HepG2 (cell line): ENCODE data around the gene ABCA3. TPM values are rescaled to one million over a fixed set of nuclear protein-coding genes. Genes with fewer than 3 reads are reported as not detected.

ENCODE experiments used
- AGO1 ChIP-seq: fragments of 200-400 bp; formaldehyde crosslinking; IDR thresholded peaks from 2 replicates; pipeline ENCODE4 v1.6.1; 2017; ENCODE audit warnings: mild to moderate bottlenecking, low read depth, low read length, moderate library complexity; ENCODE audit not compliant: poor library complexity, severe bottlenecking
- CENPX ChIP-seq: sonication (generic); formaldehyde crosslinking; IDR thresholded peaks from 2 replicates; pipeline ENCODE4 v1.9.0; 2021; ENCODE audit warnings: mild to moderate bottlenecking, missing genetic modification reagents, moderate library complexity
- FOXJ3 ChIP-seq: sonication (generic); formaldehyde crosslinking; IDR thresholded peaks from 2 replicates; pipeline ENCODE4 v1.4.0; 2020; ENCODE audit warnings: missing genetic modification reagents, mild to moderate bottlenecking, borderline replicate concordance
- GATA4 ChIP-seq: sonication (generic); IDR thresholded peaks from 2 replicates; pipeline ENCODE4 v1.6.1; 2016; ENCODE audit warnings: antibody characterized with exemption, low read depth, borderline replicate concordance
- HCFC1 ChIP-seq: fragments of 150-350 bp; IDR thresholded peaks from 2 replicates; pipeline ENCODE4 v1.6.1; 2014; ENCODE audit warnings: low read depth, low read length
- HMGXB4 ChIP-seq, 2 experiments: sonication (generic) in 1 of 2; formaldehyde crosslinking in 1 of 2; IDR thresholded peaks; 2 replicates each; pipeline versions ENCODE4 v1.4.0 to v1.6.1; 2018 to 2020; ENCODE audit warnings: missing genetic modification reagents in 2 of 2, borderline replicate concordance in 1 of 2, low read depth in 1 of 2, mild to moderate bottlenecking in 1 of 2, missing biosample characterization in 1 of 2
- JUN ChIP-seq: sonication (generic); formaldehyde crosslinking; IDR thresholded peaks from 2 replicates; pipeline ENCODE4 v1.4.0; 2020; ENCODE audit warnings: mild to moderate bottlenecking, missing genetic modification reagents
- MTA1 ChIP-seq: sonication (generic); formaldehyde crosslinking; IDR thresholded peaks from 2 replicates; pipeline ENCODE4 v1.4.0; 2020; ENCODE audit warnings: missing genetic modification reagents, mild to moderate bottlenecking, borderline replicate concordance
- PHF8 ChIP-seq: sonication (generic); formaldehyde crosslinking; IDR thresholded peaks from 2 replicates; pipeline ENCODE4 v1.5.0; 2020; ENCODE audit warnings: missing genetic modification reagents
- PRDM10 ChIP-seq: sonication (generic); formaldehyde crosslinking; IDR thresholded peaks from 2 replicates; pipeline ENCODE4 v1.4.0; 2020; ENCODE audit warnings: low read depth, missing genetic modification reagents
- ZNF256 ChIP-seq: sonication (generic); formaldehyde crosslinking; conservative IDR thresholded peaks from 2 replicates; pipeline ENCODE4 v1.4.0; 2020; ENCODE audit warnings: missing genetic modification reagents
- ZNF431 ChIP-seq: sonication (generic); formaldehyde crosslinking; IDR thresholded peaks from 2 replicates; pipeline ENCODE4 v1.9.0; 2022; ENCODE audit warnings: missing genetic modification reagents, low read depth, mild to moderate bottlenecking, borderline replicate concordance
- ZNF709 ChIP-seq: sonication (generic); formaldehyde crosslinking; IDR thresholded peaks from 2 replicates; pipeline ENCODE4 v1.5.0; 2020; ENCODE audit warnings: mild to moderate bottlenecking, missing genetic modification reagents
- ZNF713 ChIP-seq: sonication (generic); formaldehyde crosslinking; IDR thresholded peaks from 2 replicates; pipeline ENCODE4 v1.4.0; 2020; ENCODE audit warnings: mild to moderate bottlenecking, missing genetic modification reagents
- ZNF879 ChIP-seq: sonication (generic); formaldehyde crosslinking; IDR thresholded peaks from 2 replicates; pipeline ENCODE4 v1.8.1; 2023; ENCODE audit warnings: missing genetic modification reagents
- ZNF883 ChIP-seq: sonication (generic); formaldehyde crosslinking; IDR thresholded peaks from 2 replicates; pipeline ENCODE4 v1.5.1; 2020; ENCODE audit warnings: mild to moderate bottlenecking, missing genetic modification reagents; ENCODE audit errors: not compliant biosample characterization
- polyA plus RNA-seq, 8 experiments: library from polyadenylated mRNA; depleted of rRNA in 3 of 8; stranded (reverse) in 7 of 8; unstranded in 1 of 8; fragments of >200 nt; fragmentation: Illumina TruSeq in 4 of 8; extraction: Trizol in 4 of 8; gene quantifications; 2 replicates each; pipeline versions ENCODE4 v1.2.1 to v1.2.3, GENCODE V29; 2011 to 2016; ENCODE audit warnings: low read depth in 4 of 8, missing spikeins in 1 of 8, mixed read lengths in 1 of 8; ENCODE audit not compliant: insufficient read depth in 1 of 8
- total RNA-seq, 5 experiments: library from RNA; depleted of rRNA; stranded (reverse); fragments of >200 nt; fragmentation: Illumina TruSeq; extraction: Trizol; gene quantifications; 2 replicates each; pipeline ENCODE4 v1.2.3, GENCODE V29; 2016; ENCODE audit warnings: low read depth in 1 of 5
- TF ChIP-seq, protein P1 (sequence below): sonication (generic); formaldehyde crosslinking; IDR thresholded peaks from 2 replicates; pipeline ENCODE4 v1.4.0; 2020; ENCODE audit warnings: missing genetic modification reagents
- TF ChIP-seq, protein P2 (sequence below): sonication (generic); formaldehyde crosslinking; IDR thresholded peaks from 2 replicates; pipeline ENCODE4 v1.5.0; 2020; ENCODE audit warnings: missing genetic modification reagents
- TF ChIP-seq, protein P3 (sequence below), 2 experiments: fragments of 450-650 bp in 1 of 2; sonication (generic) in 1 of 2; formaldehyde crosslinking; IDR thresholded peaks; 2 replicates each; pipeline versions ENCODE4 v1.5.0 to v1.8.0; 2020 to 2022; ENCODE audit warnings: mild to moderate bottlenecking in 1 of 2, missing genetic modification reagents in 1 of 2

The ABCA3 gene
- total and polyA plus RNA-seq, 2 of the 13 experiments (the other 11 are each of a cell fraction or from before 2014, with no cell fraction given), result 0.60 to 1.5 TPM

GRCh38 chr16:2296661-2297505 lies 43.6 kb downstream of the ABCA3 start (continued):
- TF ChIP-seq HCFC1, result no peak
- TF ChIP-seq PRDM10, result no peak
- TF ChIP-seq JUN, result no peak
- TF ChIP-seq AGO1, result no peak
- no peak for TF ChIP-seq PHF8 (CRISPR knock-in tag)
- no peak for TF ChIP-seq CENPX (CRISPR knock-in tag)
- no peak for TF ChIP-seq ZNF713 (CRISPR knock-in tag)
- TF ChIP-seq ZNF256 (CRISPR knock-in tag), result no peak
- TF ChIP-seq ZNF431, result no peak
- TF ChIP-seq ZNF879 (CRISPR knock-in tag), result no peak
- peak; percentile 35; the same call in 1 of the 2 replicates for TF ChIP-seq MTA1
- no peak for TF ChIP-seq FOXJ3 (CRISPR knock-in tag)
- TF ChIP-seq, protein P1, sequence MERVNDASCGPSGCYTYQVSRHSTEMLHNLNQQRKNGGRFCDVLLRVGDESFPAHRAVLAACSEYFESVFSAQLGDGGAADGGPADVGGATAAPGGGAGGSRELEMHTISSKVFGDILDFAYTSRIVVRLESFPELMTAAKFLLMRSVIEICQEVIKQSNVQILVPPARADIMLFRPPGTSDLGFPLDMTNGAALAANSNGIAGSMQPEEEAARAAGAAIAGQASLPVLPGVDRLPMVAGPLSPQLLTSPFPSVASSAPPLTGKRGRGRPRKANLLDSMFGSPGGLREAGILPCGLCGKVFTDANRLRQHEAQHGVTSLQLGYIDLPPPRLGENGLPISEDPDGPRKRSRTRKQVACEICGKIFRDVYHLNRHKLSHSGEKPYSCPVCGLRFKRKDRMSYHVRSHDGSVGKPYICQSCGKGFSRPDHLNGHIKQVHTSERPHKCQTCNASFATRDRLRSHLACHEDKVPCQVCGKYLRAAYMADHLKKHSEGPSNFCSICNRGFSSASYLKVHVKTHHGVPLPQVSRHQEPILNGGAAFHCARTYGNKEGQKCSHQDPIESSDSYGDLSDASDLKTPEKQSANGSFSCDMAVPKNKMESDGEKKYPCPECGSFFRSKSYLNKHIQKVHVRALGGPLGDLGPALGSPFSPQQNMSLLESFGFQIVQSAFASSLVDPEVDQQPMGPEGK (CRISPR knock-in tag), result peak; percentile 64; the same call in 1 of the 2 replicates
- TF ChIP-seq GATA4, result no peak
- 0 out of 4 replicates have a peak, but pooled peaks of 1 of the 2 experiments have one; percentile 35 for TF ChIP-seq HMGXB4 (CRISPR knock-in tag; IDR thresholded peaks at IDR 0.05; ENCODE audit: borderline replicate concordance in 1 of 2, low read depth in 1 of 2)
- TF ChIP-seq, protein P2, sequence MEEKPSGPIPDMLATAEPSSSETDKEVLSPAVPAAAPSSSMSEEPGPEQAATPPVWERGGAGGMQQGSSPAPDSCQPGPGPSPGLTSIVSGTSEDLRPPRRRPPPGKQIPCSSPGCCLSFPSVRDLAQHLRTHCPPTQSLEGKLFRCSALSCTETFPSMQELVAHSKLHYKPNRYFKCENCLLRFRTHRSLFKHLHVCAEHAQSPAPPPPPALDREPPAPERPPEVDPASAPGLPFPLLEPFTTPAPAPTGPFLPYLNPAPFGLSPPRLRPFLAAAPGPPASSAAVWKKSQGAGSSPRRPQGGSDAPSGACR (CRISPR knock-in tag), result no peak
- no peak for TF ChIP-seq ZNF709
- no peak for TF ChIP-seq ZNF883 (CRISPR knock-in tag)
- TF ChIP-seq, protein P3, sequence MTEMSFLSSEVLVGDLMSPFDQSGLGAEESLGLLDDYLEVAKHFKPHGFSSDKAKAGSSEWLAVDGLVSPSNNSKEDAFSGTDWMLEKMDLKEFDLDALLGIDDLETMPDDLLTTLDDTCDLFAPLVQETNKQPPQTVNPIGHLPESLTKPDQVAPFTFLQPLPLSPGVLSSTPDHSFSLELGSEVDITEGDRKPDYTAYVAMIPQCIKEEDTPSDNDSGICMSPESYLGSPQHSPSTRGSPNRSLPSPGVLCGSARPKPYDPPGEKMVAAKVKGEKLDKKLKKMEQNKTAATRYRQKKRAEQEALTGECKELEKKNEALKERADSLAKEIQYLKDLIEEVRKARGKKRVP (CRISPR knock-in tag; IDR thresholded peaks at IDR 0.05), result no peak
